Head of caudate nucleus (tissue), 42 donors: ENCODE results near the gene ZBTB34.

Source experiments
- DNase-seq, 42 donors: peaks; one replicate each; pipeline versions ENCODE4 v3.0.0 to v3.0.0-alpha.2; 2020 to 2021; ENCODE audit warnings: mixed read lengths in 7 of 42
- intact Hi-C: fragments of 100-400 bp; cut with DNase I; formaldehyde crosslinking; loops from one replicate; pipeline ENCODE4 v1.15.0; 2022

The ZBTB34 gene

DNA sequence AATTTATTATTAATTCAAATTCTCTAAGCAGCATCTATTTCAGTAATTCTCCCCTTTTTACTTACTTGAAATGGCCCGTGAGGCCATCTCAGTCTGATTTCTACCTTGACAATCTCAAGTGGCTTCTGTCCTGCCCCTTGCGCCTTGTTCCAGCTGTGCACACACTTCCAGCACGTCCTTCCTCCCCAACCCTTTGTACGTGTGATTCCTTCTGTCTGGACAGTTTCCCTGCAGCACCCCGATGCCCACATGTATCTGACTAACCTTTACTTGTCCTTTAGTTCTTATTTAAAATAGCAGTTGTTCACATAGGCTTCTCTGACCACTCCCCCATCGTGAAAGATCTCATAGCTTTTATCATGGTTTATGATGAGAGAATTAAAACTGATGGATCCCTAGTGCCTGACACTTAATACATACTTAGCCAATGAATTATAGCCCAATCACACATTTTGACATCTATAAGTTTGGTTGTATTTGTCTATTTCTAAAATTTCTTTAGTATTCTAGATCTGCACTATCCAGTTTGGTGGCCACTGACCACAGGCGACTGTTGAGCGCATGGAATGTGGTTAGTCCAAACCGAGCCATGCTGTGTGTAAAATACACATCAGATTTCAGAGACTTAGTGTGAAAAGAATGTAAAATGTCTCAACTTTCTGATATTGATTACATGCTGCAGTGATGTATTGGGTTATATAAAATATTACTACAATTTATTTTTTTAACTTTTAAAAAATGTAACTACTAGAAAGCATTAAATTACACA, 14.3 kb downstream of the ZBTB34 start:
- DNase-seq: no peak
- intact Hi-C loops: no loop called here

- intact Hi-C loops: no loop called here
- no peak for DNase-seq
These were observed 15.5 kb downstream of the ZBTB34 start for GRCh38 chr9:126875756-126876510.

- intact Hi-C loops: no loop called here
These were observed 16.1 kb downstream of the ZBTB34 start for GRCh38 chr9:126876531-126876930.

GRCh38 chr9:126877418-126877817, 17.0 kb downstream of the ZBTB34 start:
- DNase-seq: no peak
- intact Hi-C loops: no loop called here

More at GRCh38 chr9:126876531-126876930, 16.1 kb downstream of the ZBTB34 start:
- no peak for DNase-seq

GRCh38 chr9:126879288-126879687, 18.8 kb downstream of the ZBTB34 start:
- peak in 4 of 42 donors; percentile 27 to 71 (median 50) for DNase-seq
- intact Hi-C loops: no loop called here

DNA sequence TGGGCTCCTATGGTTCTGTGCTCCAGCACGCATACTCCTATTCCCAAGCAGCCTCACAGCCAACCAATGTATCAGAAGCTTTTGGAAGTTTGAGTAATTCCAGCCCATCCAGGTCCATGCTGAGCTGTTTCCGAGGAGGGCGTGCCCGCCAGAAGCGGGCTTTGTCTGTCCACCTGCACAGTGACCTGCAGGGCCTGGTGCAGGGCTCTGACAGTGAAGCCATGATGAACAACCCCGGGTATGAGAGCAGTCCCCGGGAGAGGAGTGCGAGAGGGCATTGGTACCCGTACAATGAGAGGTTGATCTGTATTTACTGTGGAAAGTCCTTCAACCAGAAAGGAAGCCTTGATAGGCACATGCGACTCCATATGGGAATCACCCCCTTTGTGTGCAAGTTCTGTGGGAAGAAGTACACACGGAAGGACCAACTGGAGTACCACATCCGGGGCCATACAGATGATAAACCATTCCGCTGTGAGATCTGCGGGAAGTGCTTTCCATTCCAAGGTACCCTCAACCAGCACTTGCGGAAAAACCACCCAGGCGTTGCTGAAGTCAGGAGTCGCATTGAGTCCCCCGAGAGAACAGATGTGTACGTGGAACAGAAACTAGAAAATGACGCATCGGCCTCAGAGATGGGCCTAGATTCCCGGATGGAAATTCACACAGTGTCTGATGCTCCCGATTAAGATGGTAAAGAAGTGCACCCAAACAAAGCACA, 19.9 kb downstream of the ZBTB34 start:
- intact Hi-C loops: no loop called here
- DNase-seq: peak in 1 of 42 donors; percentile 54

- peak in 28 of 42 donors; percentile 9 to 77 (median 46) for DNase-seq
- intact Hi-C loops: no loop called here
These were observed 20.5 kb downstream of the ZBTB34 start for GRCh38 chr9:126880947-126881332.

DNA sequence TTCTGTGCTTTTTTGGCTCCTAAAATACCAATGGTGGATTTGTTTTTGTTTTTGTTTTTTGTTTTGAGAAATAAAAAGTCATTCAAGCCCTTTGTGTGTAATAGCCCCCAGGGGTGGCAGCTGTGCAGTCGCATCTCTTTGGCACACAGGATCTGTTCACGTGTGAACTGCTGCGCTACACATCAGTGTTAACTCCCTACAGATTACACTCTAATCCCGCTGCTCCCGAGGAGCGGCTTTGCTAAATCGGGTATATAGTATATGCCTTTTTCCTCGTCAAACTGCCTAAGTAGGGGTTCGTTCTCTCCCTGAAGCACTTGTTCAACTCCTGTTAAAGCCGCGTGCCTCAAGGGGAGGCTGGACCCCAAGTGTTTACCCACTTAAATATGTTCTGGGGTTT, 22.3 kb downstream of the ZBTB34 start:
- intact Hi-C loops: no loop called here
- no peak for DNase-seq

GRCh38 chr9:126883636-126884035, 23.2 kb downstream of the ZBTB34 start:
- intact Hi-C loops: no loop called here
- DNase-seq: peak in 1 of 42 donors; percentile 60

GRCh38 chr9:126885131-126885641, 24.7 kb downstream of the ZBTB34 start:
- intact Hi-C loops: no loop called here
- DNase-seq: peak in 3 of 42 donors; percentile 10 to 56 (median 18)

DNA sequence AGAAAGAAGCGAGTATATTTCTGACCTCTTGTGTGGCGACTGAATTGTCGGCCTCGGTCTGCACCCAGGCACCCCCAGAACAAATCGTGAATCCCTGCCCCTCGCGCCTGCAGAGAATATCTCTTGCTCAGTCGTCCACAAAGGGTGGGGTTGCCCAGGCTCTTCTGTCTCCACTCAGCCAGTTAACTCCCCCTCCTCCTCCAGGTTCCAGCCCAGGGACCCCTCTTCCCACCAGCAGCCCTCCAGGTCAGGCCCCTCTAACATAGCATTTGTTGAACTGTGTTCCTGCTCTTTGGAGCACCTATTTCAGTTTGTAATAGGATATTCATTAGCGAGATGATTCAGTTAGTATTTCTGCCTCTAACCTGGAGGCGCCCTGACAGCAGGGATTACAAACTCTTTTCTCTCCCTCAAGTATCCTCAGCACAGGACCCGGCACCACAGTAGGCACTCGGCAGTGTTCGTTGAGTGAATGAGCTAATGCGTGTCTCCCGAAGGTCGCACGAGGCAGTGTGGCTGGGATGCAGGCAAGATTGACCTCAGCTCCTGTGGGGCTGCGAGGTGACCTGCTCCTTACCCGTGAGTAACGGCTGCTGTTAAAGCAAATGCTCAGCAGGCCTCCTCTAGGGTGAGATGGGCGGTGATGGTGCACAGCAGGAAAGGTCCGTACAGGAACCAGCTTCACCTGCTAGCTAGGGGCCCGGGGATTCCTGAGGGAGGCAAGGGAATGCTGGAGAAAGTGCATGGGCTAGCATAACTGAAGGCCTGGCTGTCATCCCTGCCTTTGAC, 25.8 kb downstream of the ZBTB34 start:
- intact Hi-C loops: no loop called here
- DNase-seq: no peak

DNA sequence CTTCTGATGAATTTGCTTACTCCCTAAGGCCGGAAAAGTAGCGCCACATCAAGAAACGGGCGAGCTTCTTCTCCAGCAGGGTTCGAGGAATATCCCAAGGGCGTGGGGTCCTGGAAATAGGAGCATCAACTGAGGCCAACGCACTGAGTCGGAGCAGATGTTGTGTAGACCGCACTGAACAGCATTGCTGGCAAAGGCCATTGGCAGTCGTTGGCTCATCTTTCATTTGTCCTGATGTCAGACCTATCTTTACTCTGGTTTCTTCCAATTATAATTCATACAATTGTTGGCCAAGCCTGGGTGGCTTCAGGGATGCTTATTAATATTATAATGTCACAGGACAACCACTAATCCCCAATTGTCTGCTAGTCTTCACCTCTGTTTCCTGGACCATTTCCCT, 26.5 kb downstream of the ZBTB34 start:
- DNase-seq: no peak
- intact Hi-C loops: no loop called here

DNA sequence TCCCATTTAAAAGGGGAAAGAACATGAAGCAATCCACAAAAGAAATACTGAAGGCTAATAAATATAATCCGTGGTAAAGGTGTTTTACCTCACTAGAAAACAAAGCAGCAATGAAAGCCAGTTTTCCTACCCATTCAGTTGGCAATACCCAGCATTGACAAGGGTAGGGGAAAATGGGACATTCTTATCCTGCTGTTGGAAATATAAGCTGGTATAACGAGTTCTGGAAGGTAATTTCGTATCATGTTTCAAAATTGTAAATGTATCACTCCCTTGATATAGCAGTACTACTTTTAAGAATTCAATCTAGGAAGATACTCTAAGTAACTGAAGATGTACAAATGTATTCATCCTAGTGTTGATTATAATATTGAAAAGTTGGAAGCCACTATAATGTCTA, 31.2 kb downstream of the ZBTB34 start:
- intact Hi-C loops: no loop called here
- no peak for DNase-seq

- peak in 4 of 42 donors; percentile 22 to 52 (median 32) for DNase-seq
- intact Hi-C loops: no loop called here
These were observed 32.6 kb downstream of the ZBTB34 start for GRCh38 chr9:126893079-126893478.

DNA sequence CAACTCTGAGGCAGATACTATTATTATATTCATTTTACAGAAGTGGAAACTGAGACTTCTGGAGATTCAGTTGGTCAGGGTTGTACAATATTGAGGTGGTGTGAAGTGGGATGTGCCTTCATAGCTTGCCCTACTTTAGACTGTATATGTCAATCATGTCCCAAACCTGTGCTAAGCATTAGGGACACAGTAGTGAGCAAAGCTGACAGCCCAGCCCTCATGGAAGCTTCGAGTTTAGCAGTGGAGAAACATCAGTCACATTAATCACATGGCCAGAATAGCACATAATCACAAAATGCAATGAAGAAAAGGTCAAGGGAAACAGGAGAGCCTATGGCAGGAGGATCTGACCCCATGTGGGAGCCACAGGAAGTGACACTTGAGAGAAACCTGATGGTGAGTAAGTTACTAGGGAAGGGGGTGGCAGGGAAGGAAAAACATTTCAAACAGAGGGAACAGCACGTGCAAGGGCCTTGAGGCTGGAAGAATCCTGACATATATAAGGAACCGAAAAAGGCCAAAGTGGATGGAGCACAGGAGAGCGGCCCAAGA, 33.7 kb downstream of the ZBTB34 start:
- intact Hi-C loops: no loop called here
- DNase-seq: no peak

- no peak for DNase-seq
- intact Hi-C loops: no loop called here
These were observed 41.8 kb downstream of the ZBTB34 start for GRCh38 chr9:126902210-126902609.

- no peak for DNase-seq
- intact Hi-C loops: no loop called here
These were observed 44.1 kb downstream of the ZBTB34 start for GRCh38 chr9:126904586-126904985.

- intact Hi-C loops: no loop called here
- DNase-seq: no peak
These were observed 45.7 kb downstream of the ZBTB34 start for GRCh38 chr9:126906091-126906490.

DNA sequence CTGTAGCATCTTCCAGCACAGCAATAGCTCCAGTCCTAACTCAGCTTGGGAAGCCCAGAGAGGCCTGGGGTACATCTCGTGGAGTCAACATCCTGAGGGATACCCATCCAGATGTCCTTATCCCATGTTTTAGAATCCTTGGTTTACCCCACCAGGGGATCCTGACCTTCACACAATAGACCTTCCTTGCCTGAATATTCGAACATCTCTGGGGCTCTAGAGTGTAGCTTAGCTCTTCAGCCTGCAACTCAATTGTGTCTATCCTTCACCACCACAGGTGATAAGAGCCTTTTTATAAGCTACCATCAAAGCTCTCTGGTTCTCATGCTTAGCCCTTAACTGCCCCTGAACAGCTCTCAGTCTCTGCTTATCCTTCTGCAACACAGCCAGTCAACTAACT, 46.6 kb downstream of the ZBTB34 start:
- no peak for DNase-seq
- intact Hi-C loops: no loop called here
